OCI-LY3 (cell line): ENCODE measurements around the gene TEAD3.

Source experiments
- H2AFZ ChIP-seq: fragments of 200-600, 300-600 bp; shearing (Covaris generic); 2 replicates; pipeline ENCODE4 v1.6.0; 2014; ENCODE audit warnings: antibody characterized with exemption, low read depth, low read length
- H3K27ac ChIP-seq: fragments of 200-600, 300-600 bp; sonication (generic); 2 replicates; pipeline ENCODE4 v1.5.1; 2014; ENCODE audit warnings: mild to moderate bottlenecking, low read length, moderate library complexity, mixed read lengths
- H3K27me3 ChIP-seq: fragments of 200-600, 300-600 bp; sonication (generic); 2 replicates; pipeline ENCODE4 v1.6.1; 2014; ENCODE audit warnings: low read depth, low read length, mixed read lengths
- H3K36me3 ChIP-seq: fragments of 200-600, 300-600 bp; sonication (generic); replicated peaks from 2 replicates; pipeline ENCODE3; 2014; ENCODE audit warnings: low read depth, low read length, mixed read lengths
- H3K4me1 ChIP-seq: fragments of 300-600, 200-600 bp; sonication (generic); 2 replicates; pipeline ENCODE4 v1.6.1; 2014; ENCODE audit warnings: low read length, mixed read lengths
- H3K4me2 ChIP-seq: fragments of 200-600, 300-600 bp; sonication (generic); 2 replicates; pipeline ENCODE4 v1.6.1; 2014; ENCODE audit warnings: low read length, mixed read lengths
- H3K4me3 ChIP-seq: fragments of 300-600, 200-600 bp; sonication (generic); 2 replicates; pipeline ENCODE4 v1.5.1; 2014; ENCODE audit warnings: antibody characterized with exemption, mild to moderate bottlenecking, low read length, moderate library complexity
- H3K79me2 ChIP-seq: fragments of 300-600, 200-600 bp; shearing (Covaris generic); 2 replicates; pipeline ENCODE4 v1.6.1; 2014; ENCODE audit warnings: mild to moderate bottlenecking, low read length, mixed read lengths
- H3K9ac ChIP-seq: fragments of 300-600, 200-600 bp; shearing (Covaris generic); 2 replicates; pipeline ENCODE4 v1.6.0; 2014; ENCODE audit warnings: mild to moderate bottlenecking, low read length, moderate library complexity
- H3K9me3 ChIP-seq: fragments of 200-600, 300-600 bp; shearing (Covaris generic); 2 replicates; pipeline ENCODE4 v1.6.1; 2014; ENCODE audit warnings: low read length, mixed read lengths; ENCODE audit not compliant: insufficient read depth
- H4K20me1 ChIP-seq: fragments of 200-600, 300-600 bp; sonication (generic); 2 replicates; pipeline ENCODE4 v1.6.1; 2016; ENCODE audit warnings: low read length, mixed read lengths; ENCODE audit not compliant: insufficient read depth
- EZH2phosphoT487 ChIP-seq: fragments of 200-600 bp; shearing (Covaris generic); IDR thresholded peaks from 2 replicates; pipeline ENCODE4 v1.6.1; 2018; ENCODE audit warnings: antibody characterized with exemption, mixed run types, low read depth
- TF ChIP-seq, protein P1 (sequence below): fragments of 200-600, 300-600 bp; sonication (generic); IDR thresholded peaks from 2 replicates; pipeline ENCODE4 v1.5.1; 2014; ENCODE audit warnings: antibody characterized with exemption, low read length, low read depth

Gene TEAD3

DNA sequence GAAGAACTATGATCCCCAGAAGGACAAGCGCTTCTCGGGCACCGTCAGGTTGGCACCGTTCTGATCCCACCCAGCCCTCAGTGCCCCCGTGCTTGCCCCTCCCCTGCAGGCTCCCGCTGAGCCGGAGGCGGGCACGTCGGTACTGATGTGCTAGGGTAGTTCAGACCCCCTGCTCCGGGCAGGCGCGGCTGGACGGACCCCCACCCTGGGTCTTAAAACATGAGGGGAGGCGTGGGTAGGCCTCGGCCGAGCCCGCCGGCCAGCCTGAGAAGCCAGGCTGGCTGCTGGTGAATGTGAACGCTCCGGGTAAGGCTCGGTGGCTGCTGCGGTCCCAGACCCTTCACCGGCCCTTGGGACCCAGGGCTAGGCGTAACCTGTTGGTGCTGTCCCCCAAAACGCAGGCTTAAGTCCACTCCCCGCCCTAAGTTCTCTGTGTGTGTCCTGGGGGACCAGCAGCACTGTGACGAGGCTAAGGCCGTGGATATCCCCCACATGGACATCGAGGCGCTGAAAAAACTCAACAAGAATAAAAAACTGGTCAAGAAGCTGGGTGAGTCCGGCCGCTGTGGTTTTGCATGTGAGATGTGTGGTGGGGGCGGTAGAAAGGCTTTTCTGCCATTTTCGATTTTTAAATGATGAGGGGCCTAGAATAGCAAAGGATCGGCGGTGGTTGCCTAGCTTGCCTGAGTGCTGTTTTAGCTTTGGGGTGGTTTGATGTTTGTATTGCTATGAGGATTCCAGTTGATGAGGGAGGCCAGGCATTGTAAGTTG lies 27.7 kb downstream of the TEAD3 start:
- H3K27ac ChIP-seq = peak overlapping the region; percentile 73
- H4K20me1 ChIP-seq = peaks cover 45% of the 10 kb centered on the region
- H3K4me3 ChIP-seq = peak overlapping the region; percentile 95
- H3K9me3 ChIP-seq = no peaks in the 10 kb centered on the region
- H3K4me1 ChIP-seq = peaks cover 27% of the 10 kb centered on the region
- H3K79me2 ChIP-seq = peaks cover 39% of the 10 kb centered on the region
- TF ChIP-seq, protein P1, sequence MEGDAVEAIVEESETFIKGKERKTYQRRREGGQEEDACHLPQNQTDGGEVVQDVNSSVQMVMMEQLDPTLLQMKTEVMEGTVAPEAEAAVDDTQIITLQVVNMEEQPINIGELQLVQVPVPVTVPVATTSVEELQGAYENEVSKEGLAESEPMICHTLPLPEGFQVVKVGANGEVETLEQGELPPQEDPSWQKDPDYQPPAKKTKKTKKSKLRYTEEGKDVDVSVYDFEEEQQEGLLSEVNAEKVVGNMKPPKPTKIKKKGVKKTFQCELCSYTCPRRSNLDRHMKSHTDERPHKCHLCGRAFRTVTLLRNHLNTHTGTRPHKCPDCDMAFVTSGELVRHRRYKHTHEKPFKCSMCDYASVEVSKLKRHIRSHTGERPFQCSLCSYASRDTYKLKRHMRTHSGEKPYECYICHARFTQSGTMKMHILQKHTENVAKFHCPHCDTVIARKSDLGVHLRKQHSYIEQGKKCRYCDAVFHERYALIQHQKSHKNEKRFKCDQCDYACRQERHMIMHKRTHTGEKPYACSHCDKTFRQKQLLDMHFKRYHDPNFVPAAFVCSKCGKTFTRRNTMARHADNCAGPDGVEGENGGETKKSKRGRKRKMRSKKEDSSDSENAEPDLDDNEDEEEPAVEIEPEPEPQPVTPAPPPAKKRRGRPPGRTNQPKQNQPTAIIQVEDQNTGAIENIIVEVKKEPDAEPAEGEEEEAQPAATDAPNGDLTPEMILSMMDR = no peak
- TF ChIP-seq EZH2phosphoT487 = no peak
- peak overlapping the region; percentile 92 for H3K4me2 ChIP-seq
- H3K36me3 ChIP-seq = peaks cover 43% of the 10 kb centered on the region
- H3K9ac ChIP-seq = peak overlapping the region; percentile 92
- H3K27me3 ChIP-seq = no peaks in the 10 kb centered on the region
- H2AFZ ChIP-seq = no peak overlapping the region

DNA sequence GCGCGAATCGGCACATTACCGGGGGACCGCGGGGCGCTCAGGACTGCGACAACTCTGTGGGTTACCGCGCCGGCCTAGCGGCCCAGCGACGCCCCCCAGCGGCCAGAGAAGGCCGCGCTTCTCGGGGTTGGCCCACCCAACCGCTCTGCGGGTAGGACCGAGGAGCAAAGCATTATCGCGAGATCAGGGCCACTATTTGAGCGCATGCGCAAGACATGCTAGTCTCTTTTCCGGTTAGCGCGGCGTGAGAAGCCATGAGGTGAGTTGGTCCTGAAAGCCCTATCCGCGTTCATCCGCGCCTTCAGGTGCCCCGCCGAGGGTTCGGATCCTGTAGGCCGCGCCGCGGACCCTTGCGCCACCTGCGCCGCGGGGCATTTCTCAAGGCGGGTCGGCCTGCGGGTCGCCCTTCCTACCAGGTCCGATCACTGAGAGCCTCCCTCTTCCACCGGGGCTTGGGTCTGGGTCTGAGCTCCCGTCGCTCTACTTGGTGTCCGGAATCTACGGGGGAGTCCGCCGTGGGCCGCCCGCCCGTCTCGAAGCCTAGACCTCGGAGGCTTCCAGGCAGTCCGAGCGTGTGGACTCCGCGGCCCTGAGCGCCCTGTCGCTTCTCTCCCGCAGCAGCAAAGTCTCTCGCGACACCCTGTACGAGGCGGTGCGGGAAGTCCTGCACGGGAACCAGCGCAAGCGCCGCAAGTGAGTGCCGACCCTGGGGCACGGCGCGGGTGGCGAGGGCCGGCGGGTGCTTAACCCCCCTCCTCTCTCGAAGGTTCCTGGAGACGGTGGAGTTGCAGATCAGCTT lies 28.5 kb downstream of the TEAD3 start, which contains the start of gene RPL10A:
RPL10A (plus strand) TSS at position 221 of the 799 bp plus-strand sequence; CDS start at position 255, 34 bp downstream.
- Histone ChIP-seq H2AFZ (peak within 1 kb of the TSS; percentile 86), H3K4me3 (peak within 1 kb of the TSS; percentile 95), H3K9ac (peak within 1 kb of the TSS; percentile 92), H3K27me3 (no peaks in the 10 kb centered on the region), H3K4me2 (peak within 1 kb of the TSS; percentile 92), H3K27ac (peak within 1 kb of the TSS; percentile 73), H3K9me3 (no peaks in the 10 kb centered on the region), H3K79me2 (peaks cover 39% of the 10 kb centered on the region), H3K4me1 (peaks cover 27% of the 10 kb centered on the region), H4K20me1 (peaks cover 45% of the 10 kb centered on the region), H3K36me3 (peaks cover 43% of the 10 kb centered on the region)
- no peak for TF ChIP-seq EZH2phosphoT487
- TF ChIP-seq, protein P1 = peak; percentile 77

DNA sequence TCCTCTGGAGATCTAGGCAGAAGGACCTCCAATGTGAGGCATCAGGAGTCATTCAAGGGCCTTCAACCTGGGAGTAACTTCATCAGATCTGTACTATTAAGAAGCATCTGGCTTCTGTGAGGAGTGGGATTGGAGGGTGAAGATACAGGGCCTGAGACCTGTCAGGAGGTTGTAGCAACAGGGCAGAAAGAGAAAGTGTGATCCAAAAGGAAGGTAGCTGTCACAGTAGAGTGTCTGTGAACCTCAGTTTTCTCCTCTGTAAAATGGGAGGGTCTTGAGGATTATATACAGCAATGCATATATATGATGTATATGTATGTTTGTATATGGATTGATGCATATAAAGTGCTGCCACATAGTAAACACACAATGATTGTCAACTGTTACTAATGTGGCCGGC lies 31.2 kb downstream of the TEAD3 start:
- H3K9me3 ChIP-seq = no peaks in the 10 kb centered on the region
- no peak overlapping the region for H3K4me3 ChIP-seq
- peaks cover 25% of the 10 kb centered on the region for H3K79me2 ChIP-seq
- no peak overlapping the region for H3K27ac ChIP-seq
- H3K9ac ChIP-seq = no peak overlapping the region
- H3K27me3 ChIP-seq = no peaks in the 10 kb centered on the region
- H3K4me2 ChIP-seq = no peak overlapping the region
- TF ChIP-seq, protein P1 = no peak
- TF ChIP-seq EZH2phosphoT487 = no peak
- no peak overlapping the region for H2AFZ ChIP-seq
- peaks cover 18% of the 10 kb centered on the region for H4K20me1 ChIP-seq
- H3K36me3 ChIP-seq = peaks cover 23% of the 10 kb centered on the region
- H3K4me1 ChIP-seq = peaks cover 15% of the 10 kb centered on the region

DNA sequence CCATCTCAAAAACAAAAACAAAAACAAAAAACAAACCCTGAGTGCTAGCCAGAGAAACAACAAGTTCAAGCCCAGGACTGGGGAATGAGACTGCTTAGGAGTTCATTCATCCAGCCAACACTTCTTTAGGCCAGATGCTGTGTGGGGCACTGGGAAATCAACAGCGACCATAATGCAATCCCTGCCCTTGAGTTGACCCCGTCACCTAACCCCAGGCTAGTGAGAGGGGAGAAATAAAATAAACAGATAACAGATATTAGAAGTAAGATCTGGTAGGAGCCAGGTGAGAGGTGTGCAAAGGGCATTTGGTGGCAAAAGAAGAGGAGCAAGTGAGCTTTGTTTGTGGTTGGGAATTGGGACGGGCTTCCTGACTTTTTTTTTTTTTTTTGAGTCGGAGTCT lies 33.6 kb downstream of the TEAD3 start:
- H3K9ac ChIP-seq = no peak overlapping the region
- no peaks in the 10 kb centered on the region for H3K9me3 ChIP-seq
- H3K4me1 ChIP-seq = peaks cover 5% of the 10 kb centered on the region; the same call in 1 of the 2 replicates
- TF ChIP-seq EZH2phosphoT487 = no peak
- H4K20me1 ChIP-seq = no peaks in the 10 kb centered on the region
- H2AFZ ChIP-seq = no peak overlapping the region
- no peaks in the 10 kb centered on the region for H3K36me3 ChIP-seq
- H3K79me2 ChIP-seq = peaks cover 1% of the 10 kb centered on the region
- no peaks in the 10 kb centered on the region for H3K27me3 ChIP-seq
- no peak overlapping the region for H3K4me2 ChIP-seq
- H3K4me3 ChIP-seq = no peak overlapping the region
- H3K27ac ChIP-seq = no peak overlapping the region
